H1 (cell line): ENCODE measurements around the gene IPO9. TPM values are rescaled to one million over a fixed set of nuclear protein-coding genes. Genes with fewer than 3 reads are reported as not detected.

Experiments
- BACH1 ChIP-seq: IDR thresholded peaks from 2 replicates; pipeline ENCODE4 v1.6.1; 2012; ENCODE audit warnings: low read length, improper control_type of control experiment
- BCL11A ChIP-seq, 2 experiments: IDR thresholded peaks; one replicate each; pipeline ENCODE4 v1.6.1; 2011; ENCODE audit warnings: low read depth in 2 of 2, low read length in 2 of 2, mild to moderate bottlenecking in 2 of 2
- BRCA1 ChIP-seq: IDR thresholded peaks from 2 replicates; pipeline ENCODE4 v1.6.1; 2012; ENCODE audit warnings: low read depth, low read length, improper control_type of control experiment
- CBX5 ChIP-seq: fragments of 300-800, 300-1000 bp; sonication (generic); IDR thresholded peaks from 2 replicates; pipeline ENCODE4 v1.7.1; 2016; ENCODE audit warnings: antibody characterized with exemption, low read length, low read depth
- CTBP2 ChIP-seq: IDR thresholded peaks from 2 replicates; pipeline ENCODE4 v1.7.0; 2011; ENCODE audit warnings: borderline replicate concordance, mild to moderate bottlenecking, moderate library complexity, mixed read lengths, low read length; ENCODE audit not compliant: insufficient read depth, insufficient read length
- CTCF ChIP-seq, 3 experiments: IDR thresholded peaks; 1 replicate in 2 of 3; 2 replicates in 1 of 3; pipeline versions ENCODE4 v1.5.1 to v1.6.1; 2011; ENCODE audit warnings: low read length in 3 of 3, mild to moderate bottlenecking in 3 of 3, inconsistent platforms in 2 of 3, low read depth in 1 of 3, moderate library complexity in 1 of 3; ENCODE audit not compliant: insufficient read depth in 1 of 3; ENCODE audit errors: control extremely low read depth in 1 of 3
- EP300 ChIP-seq, 2 experiments: IDR thresholded peaks; 1 replicate in 1 of 2; 2 replicates in 1 of 2; pipeline ENCODE4 v1.6.1; 2011 to 2012; ENCODE audit warnings: low read depth in 2 of 2, low read length in 2 of 2, mild to moderate bottlenecking in 2 of 2, borderline replicate concordance in 1 of 2, inconsistent platforms in 1 of 2, moderate library complexity in 1 of 2
- GABPA ChIP-seq: IDR thresholded peaks from 2 replicates; pipeline ENCODE4 v1.6.1; 2011; ENCODE audit warnings: mild to moderate bottlenecking, low read length, moderate library complexity, borderline replicate concordance; ENCODE audit not compliant: insufficient read depth
- JUN ChIP-seq: IDR thresholded peaks from 2 replicates; pipeline ENCODE4 v1.6.1; 2011; ENCODE audit warnings: low read depth, mild to moderate bottlenecking, improper control_type of control experiment, low read length
- JUND ChIP-seq: IDR thresholded peaks from 2 replicates; pipeline ENCODE4 v1.6.1; 2011; ENCODE audit warnings: mild to moderate bottlenecking, improper control_type of control experiment, low read length
- NANOG ChIP-seq: IDR thresholded peaks from 2 replicates; pipeline ENCODE4 v1.6.1; 2011; ENCODE audit warnings: low read length, low read depth, mild to moderate bottlenecking, inconsistent platforms; ENCODE audit not compliant: insufficient read depth, poor library complexity, severe bottlenecking
- PHF8 ChIP-seq: fragments of 200-600 bp; sonication (generic); conservative IDR thresholded peaks from 2 replicates; pipeline ENCODE4 v1.7.1; 2012; ENCODE audit warnings: low read depth, mild to moderate bottlenecking, inconsistent platforms, low read length, moderate library complexity
- POLR2AphosphoS5 ChIP-seq: IDR thresholded peaks from 2 replicates; pipeline ENCODE4 v1.6.1; 2011; ENCODE audit warnings: low read depth, low read length
- POU5F1 ChIP-seq: IDR thresholded peaks from 2 replicates; pipeline ENCODE4 v1.6.1; 2011; ENCODE audit warnings: low read depth, mild to moderate bottlenecking, low read length, moderate library complexity
- RAD21 ChIP-seq, 2 experiments: IDR thresholded peaks in 1 of 2; conservative IDR thresholded peaks in 1 of 2; 2 replicates each; pipeline ENCODE4 v1.6.1; 2011; ENCODE audit warnings: low read depth in 2 of 2, low read length in 2 of 2, improper control_type of control experiment in 1 of 2, inconsistent platforms in 1 of 2, mild to moderate bottlenecking in 1 of 2, moderate library complexity in 1 of 2
- RNF2 ChIP-seq: fragments of 200-900, 300-1000 bp; sonication (generic); IDR thresholded peaks from 2 replicates; pipeline ENCODE4 v1.7.1; 2016; ENCODE audit warnings: borderline replicate concordance, low read depth, mild to moderate bottlenecking, antibody characterized with exemption, low read length; ENCODE audit not compliant: poor library complexity, severe bottlenecking; ENCODE audit errors: missing control alignments
- SIX5 ChIP-seq: IDR thresholded peaks from 2 replicates; pipeline ENCODE4 v1.6.1; 2011; ENCODE audit warnings: mild to moderate bottlenecking, low read depth, low read length
- SRF ChIP-seq: IDR thresholded peaks from 2 replicates; pipeline ENCODE4 v1.6.1; 2011; ENCODE audit warnings: mild to moderate bottlenecking, low read depth, low read length, moderate library complexity
- TAF1 ChIP-seq: IDR thresholded peaks from 2 replicates; pipeline ENCODE4 v1.6.1; 2011; ENCODE audit warnings: mild to moderate bottlenecking, low read depth, low read length
- TBP ChIP-seq: IDR thresholded peaks from 2 replicates; pipeline ENCODE4 v1.6.1; 2011; ENCODE audit warnings: low read depth, low read length, improper control_type of control experiment
- YY1 ChIP-seq: IDR thresholded peaks from 2 replicates; pipeline ENCODE4 v1.6.1; 2011; ENCODE audit warnings: low read depth, mild to moderate bottlenecking, low read length
- polyA plus RNA-seq, 7 experiments: library from polyadenylated mRNA; depleted of rRNA in 3 of 7; stranded (reverse) in 5 of 7; unstranded in 2 of 7; fragments of >200 nt in 5 of 7; fragments of 200-250 nt in 2 of 7; gene quantifications; 1 replicate in 5 of 7; 2 replicates in 1 of 7; 4 replicates in 1 of 7; pipeline versions ENCODE4 v1.2.1 to v1.2.3, GENCODE V29; 2011 to 2013; ENCODE audit warnings: missing spikeins in 2 of 7, mixed read lengths in 2 of 7
- total RNA-seq: library from RNA; stranded (reverse); fragmentation: NEBNext Ultra II Directional; extraction: Animal tissue kit (Norgen Biotek cat#: 25700); gene quantifications from 2 replicates; pipeline ENCODE4 v1.2.1, GENCODE V29; 2021

IPO9 gene
- total and polyA plus RNA-seq, 2 of the 8 experiments (the other 6 are each of a cell fraction or from before 2014, with no cell fraction given): 61.0 to 122 TPM

DNA sequence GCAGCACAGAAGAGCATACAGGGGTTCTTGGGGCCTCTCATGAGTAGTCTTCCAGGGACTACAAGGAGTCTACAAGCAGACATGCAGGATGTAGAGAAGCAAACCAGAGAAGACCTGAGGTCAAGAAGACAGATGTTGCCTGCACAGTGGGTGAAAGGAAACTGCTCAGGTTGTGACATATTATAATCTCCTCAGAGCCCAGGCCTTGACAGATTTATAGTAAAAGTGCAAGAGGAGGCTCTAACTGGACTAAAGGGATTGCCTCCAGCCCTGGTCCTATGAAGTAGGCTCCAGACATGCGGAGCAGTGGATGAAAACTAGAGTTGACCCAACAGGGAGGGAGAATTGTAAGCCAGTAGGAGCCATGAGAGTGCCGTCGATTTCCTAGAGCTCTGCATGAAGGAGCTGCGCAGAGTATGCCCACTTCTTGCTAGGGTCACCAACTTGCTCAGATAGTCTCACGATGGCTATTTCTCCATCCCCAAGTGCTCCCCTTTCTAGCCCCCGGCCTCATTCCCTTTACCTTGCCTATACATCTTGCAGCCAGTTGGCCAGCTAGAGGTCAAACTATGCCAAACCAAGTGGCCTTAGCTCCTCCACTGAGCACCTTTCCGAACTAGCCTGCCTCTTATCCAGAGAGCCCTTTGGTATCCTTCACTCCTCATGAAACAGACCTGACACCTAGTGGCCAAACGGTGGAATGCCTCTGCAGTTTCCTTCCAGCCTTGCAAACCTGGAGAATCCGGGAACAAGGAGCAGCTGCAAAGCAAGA, 36.2 kb upstream of the IPO9 start (continued):
- TF ChIP-seq RAD21 (IDR thresholded peaks at IDR 0.05 in 1 of 2, conservative IDR thresholded peaks at IDR 0.05 in 1 of 2; ENCODE audit: low read depth in 2 of 2, low read length in 2 of 2) (peak; percentile 99 to 100), EP300 (IDR thresholded peaks at IDR 0.05; ENCODE audit: borderline replicate concordance in 1 of 2, low read depth in 2 of 2, low read length in 2 of 2) (no peak), SRF (no peak), RNF2 (no peak), POLR2AphosphoS5 (no peak), BACH1 (no peak), TAF1 (no peak), PHF8 (no peak), CTBP2 (no peak), JUND (no peak), GABPA (no peak; the same call in 1 of the 2 replicates), POU5F1 (no peak), CTCF (IDR thresholded peaks at IDR 0.05; ENCODE audit: control extremely low read depth in 1 of 3, insufficient read depth in 1 of 3, low read depth in 1 of 3, low read length in 3 of 3) (peak; percentile 80 to 99 (median 96)), BRCA1 (no peak), NANOG (no peak), YY1 (no peak), JUN (no peak), CBX5 (no peak), TBP (0 out of 2 replicates have a peak, but pooled peaks have one; percentile 25), SIX5 (no peak), BCL11A (IDR thresholded peaks at IDR 0.05; ENCODE audit: low read depth in 2 of 2, low read length in 2 of 2) (no peak)
